ENCODE data around the gene GLRX5. TPM values are rescaled to one million over a fixed set of nuclear protein-coding genes. Genes with fewer than 3 reads are reported as not detected.

GLRX5 gene
- total RNA-seq, 1 experiment from 2014 or later: 62.2 TPM

DNA sequence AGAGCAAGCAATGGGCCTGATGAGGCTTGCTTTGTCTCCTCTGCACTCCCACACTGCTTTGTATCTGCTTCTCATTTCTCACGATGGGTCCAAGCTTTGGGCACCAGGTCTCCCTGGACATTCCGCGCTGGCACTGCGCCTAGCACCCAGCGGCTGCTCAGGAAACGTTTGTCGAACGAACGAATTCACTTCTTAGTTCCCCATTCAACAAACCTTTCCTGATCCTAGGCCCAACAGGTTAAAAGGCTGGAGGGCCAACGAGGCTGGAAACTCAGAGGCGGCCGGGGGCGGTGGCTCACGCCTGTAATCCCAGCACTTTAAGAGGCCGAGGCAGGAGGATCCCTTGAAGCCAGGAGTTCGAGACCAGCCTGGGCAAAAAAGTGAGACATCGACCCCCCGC, 1.0 kb upstream of the GLRX5 start:
- Histone ChIP-seq H3K4ac (ENCODE audit: low read depth, low read length) (no peak overlapping the region), H2AK5ac (ENCODE audit: insufficient read length, low read length) (no peak overlapping the region), H3K4me1 (ENCODE audit: insufficient read depth, low read length) (0 out of 2 replicates have a peak, but pooled peaks cover 2% of the 10 kb centered on the region), H2BK20ac (ENCODE audit: low read depth, low read length, poor library complexity, severe bottlenecking) (no peak overlapping the region), H3K79me1 (ENCODE audit: insufficient read depth, low read depth, low read length, poor library complexity, severe bottlenecking) (peaks cover 4% of the 10 kb centered on the region), H3K4me2 (ENCODE audit: insufficient read depth, insufficient read length, low read length) (peak overlapping the region; percentile 92), H3K9ac (ENCODE audit: extremely low read depth, insufficient read length, low read length) (peak overlapping the region; percentile 74), H2AFZ (ENCODE audit: low read length) (no peak overlapping the region), H2BK15ac (ENCODE audit: low read depth, low read length) (no peak overlapping the region), H3K23me2 (ENCODE audit: insufficient read length, low read depth, low read length, poor library complexity, severe bottlenecking) (peaks cover 9% of the 10 kb centered on the region), H3K27me3 (ENCODE audit: insufficient read depth, low read length) (no peaks in the 10 kb centered on the region), H4K8ac (replicated peaks; ENCODE audit: insufficient read length, low read depth, low read length) (no peak overlapping the region), H2BK12ac (ENCODE audit: insufficient read length, low read depth, low read length) (no peak overlapping the region), H3K56ac (ENCODE audit: insufficient read length, low read depth, low read length) (no peak overlapping the region), H2BK120ac (ENCODE audit: low read depth, low read length, poor library complexity, severe bottlenecking) (no peak overlapping the region), H3K18ac (ENCODE audit: insufficient read length, low read depth, low read length) (no peak overlapping the region), H3K27ac (ENCODE audit: insufficient read length, low read depth, low read length) (no peak overlapping the region), H2BK5ac (ENCODE audit: insufficient read length, low read length) (no peak overlapping the region), H4K20me1 (ENCODE audit: control insufficient read depth, insufficient read depth, insufficient read length) (peaks cover 2% of the 10 kb centered on the region), H3K79me2 (ENCODE audit: insufficient read depth, low read length) (peaks cover 49% of the 10 kb centered on the region), H3K23ac (ENCODE audit: insufficient read length, low read depth, low read length) (no peak overlapping the region), H4K5ac (ENCODE audit: insufficient read length, low read depth, low read length) (no peak overlapping the region), H3K9me3 (ENCODE audit: control insufficient read depth, low read depth, low read length) (no peaks in the 10 kb centered on the region), H3T11ph (ENCODE audit: low read length) (no peak overlapping the region), H4K91ac (ENCODE audit: insufficient read length, low read depth, low read length) (no peak overlapping the region), H3K14ac (ENCODE audit: insufficient read depth, low read length) (no peak overlapping the region)
- no peak for TF ChIP-seq CTCF (conservative IDR thresholded peaks at IDR 0.05)
- DNase-seq: no peak
- Mint-ChIP-seq H3K27me3 (ENCODE audit: low read depth) (peaks cover 6% of the 10 kb centered on the region), H3K27ac (peak overlapping the region; percentile 87 to 96 (median 93); a peak in 6 of 7 replicates), H3K9me3 (no peaks in the 10 kb centered on the region; a peak in 1 of 5 replicates), H3K4me3 (peak overlapping the region; percentile 95 to 99), H3K4me1 (peaks cover 37 to 45% of the 10 kb centered on the region in 2 experiments), H3K36me3 (ENCODE audit: insufficient read depth in 1 of 3, low read depth in 3 of 3) (peaks cover 12 to 22% (median 21%) of the 10 kb centered on the region in 3 experiments; a peak in 6 of 7 replicates)
- WGBS (ENCODE audit: extremely low coverage, insufficient read length, low lambda C conversion rate): no CpG with 5 or more reads among the region's 18 CpGs
